Spinal cord (tissue), 10 donors: ENCODE measurements around the gene SLC25A33. TPM values are rescaled to one million over a fixed set of nuclear protein-coding genes. Genes with fewer than 3 reads are reported as not detected.
A peak's percentile ranks its signal among the peaks of the same experiment; 100 is the strongest.
"Not testable (repeated sequence)": the region's sequence is repeated elsewhere in the genome, so short reads cannot be mapped to it uniquely, and the experiment has no call there.

ENCODE experiments used
- DNase-seq, 6 donors: peaks; one replicate each; pipeline versions ENCODE4 v3.0.0 to v3.0.0-alpha.2; 2013 to 2015; ENCODE audit warnings: low spot score in 6 of 6, low read depth in 4 of 6
- H3K27ac ChIP-seq: one replicate; pipeline ENCODE4 v1.5.1; 2013; ENCODE audit warnings: low read depth, low read length, control low read depth
- H3K27me3 ChIP-seq: one replicate; pipeline ENCODE4 v1.6.1; 2013; ENCODE audit warnings: low read length; ENCODE audit not compliant: control insufficient read depth, insufficient read depth
- H3K36me3 ChIP-seq: one replicate; pipeline ENCODE4 v1.6.1; 2013; ENCODE audit warnings: low read length; ENCODE audit not compliant: control insufficient read depth, insufficient read depth
- H3K4me1 ChIP-seq: one replicate; pipeline ENCODE4 v1.6.1; 2013; ENCODE audit warnings: low read length; ENCODE audit not compliant: control insufficient read depth, insufficient read depth
- H3K4me3 ChIP-seq: one replicate; pipeline ENCODE4 v1.5.1; 2013; ENCODE audit warnings: low read depth, low read length, control low read depth
- H3K9me3 ChIP-seq: one replicate; pipeline ENCODE4 v1.6.1; 2013; ENCODE audit warnings: low read length; ENCODE audit not compliant: control insufficient read depth, insufficient read depth
- WGBS: methylation state at CpG from one replicate; pipeline ENCODE4 v1.1.5; 2013; ENCODE audit warnings: missing lambda C conversion rate; ENCODE audit not compliant: insufficient coverage; 5-methylcytosine and 5-hydroxymethylcytosine counted together
- polyA plus RNA-seq, 2 donors: library from polyadenylated mRNA; unstranded; fragments of 120-200 nt; gene quantifications; one replicate each; pipeline ENCODE4 v1.2.1, GENCODE V29; 2013; ENCODE audit not compliant: insufficient read length in 2 of 2
- total RNA-seq, 2 donors: library from RNA; depleted of rRNA in 1 of 2; stranded (reverse); fragments of 120-200 nt in 1 of 2; fragments of >200 nt in 1 of 2; gene quantifications; one replicate each; pipeline versions ENCODE4 v1.2.3 to v1.2.4, GENCODE V29; 2013 to 2014
- donor health status: healthy.

The SLC25A33 gene
- total and polyA plus RNA-seq, 4 donors, result 7.5 to 12.1 (median 8.5) TPM

DNA sequence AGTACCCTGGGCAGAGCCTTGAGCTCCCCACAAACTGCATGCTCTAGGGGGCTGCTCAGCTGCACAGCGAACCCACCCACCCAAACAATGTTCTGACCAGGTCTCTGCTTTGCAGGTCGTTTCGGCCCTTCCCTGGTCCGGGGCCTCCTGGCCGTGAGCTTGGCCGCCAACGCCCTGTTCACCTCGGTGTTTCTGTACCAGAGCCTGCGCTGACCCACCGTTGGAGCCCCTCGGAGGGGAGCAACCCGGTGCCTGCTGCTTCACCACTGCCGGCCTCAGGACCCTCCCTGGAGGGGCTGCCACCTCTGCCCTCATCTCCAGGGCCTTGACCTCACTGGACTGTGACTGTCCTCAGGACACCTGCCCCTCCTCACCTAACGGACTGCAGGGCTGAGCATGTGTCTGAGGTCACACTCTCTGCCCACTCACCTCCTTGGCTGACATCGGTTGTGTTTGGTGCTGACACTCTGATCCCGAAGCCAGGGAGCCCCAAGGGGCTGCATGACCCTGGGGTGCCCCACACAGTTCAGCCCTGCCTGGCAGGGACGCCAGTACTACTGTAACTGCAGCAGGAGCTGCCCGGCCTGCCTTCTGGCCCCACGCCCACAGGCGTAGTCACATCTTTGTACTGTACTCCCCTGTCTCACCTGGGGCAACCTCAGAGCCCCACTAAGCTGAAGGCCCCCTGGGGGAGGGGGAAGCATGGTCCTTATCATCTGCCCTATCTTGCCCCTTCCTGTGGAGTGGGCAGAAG is 73.8 kb downstream of the SLC25A33 start:
- Histone ChIP-seq H3K4me3 (no peak overlapping the region), H3K27me3 (no peaks in the 10 kb centered on the region), H3K9me3 (no peaks in the 10 kb centered on the region), H3K27ac (no peak overlapping the region), H3K4me1 (peaks cover 6% of the 10 kb centered on the region), H3K36me3 (peaks cover 73% of the 10 kb centered on the region)
- WGBS, result 91% methylated on average over 17 of the region's 20 CpGs
- DNase-seq, result no peak

DNA sequence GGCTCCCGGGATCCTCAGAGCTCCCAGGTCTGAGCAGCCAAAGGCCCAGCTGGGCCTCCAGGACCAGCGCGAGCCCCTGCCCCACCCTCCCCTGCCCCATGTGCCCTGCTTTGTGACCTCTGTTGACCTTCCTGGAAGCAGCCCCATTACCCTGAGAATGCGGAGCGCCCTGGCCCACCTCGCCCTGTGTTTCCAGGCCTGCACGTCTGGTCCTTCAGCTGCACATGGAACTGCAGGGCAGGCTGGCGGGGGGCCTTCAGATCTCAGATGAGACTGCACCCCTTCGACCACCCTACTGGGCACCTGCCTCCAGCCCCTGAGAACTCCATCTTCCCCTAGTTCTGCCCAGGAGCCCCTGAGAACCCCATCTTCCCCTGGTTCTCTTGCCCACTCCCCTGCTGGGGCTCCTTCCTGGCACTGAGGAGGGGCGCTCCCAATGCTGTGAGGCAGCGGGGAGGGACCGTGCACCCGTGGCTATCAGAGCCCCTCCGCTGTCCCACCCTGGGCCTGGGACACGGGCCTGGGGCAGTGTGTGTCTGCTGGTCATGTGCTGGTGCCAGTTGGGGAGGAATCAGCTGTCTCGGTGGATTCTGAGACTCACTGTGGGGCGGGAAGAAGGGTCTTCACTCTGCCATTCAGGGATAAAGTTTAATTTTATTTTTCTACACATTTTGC is 74.5 kb downstream of the SLC25A33 start:
- H3K27me3 ChIP-seq, result no peaks in the 10 kb centered on the region
- H3K36me3 ChIP-seq, result peaks cover 66% of the 10 kb centered on the region
- H3K4me3 ChIP-seq, result no peak overlapping the region
- H3K4me1 ChIP-seq, result peaks cover 8% of the 10 kb centered on the region
- no peak overlapping the region for H3K27ac ChIP-seq
- WGBS, result 87% methylated on average over 15 of the region's 17 CpGs
- no peak for DNase-seq
- no peaks in the 10 kb centered on the region for H3K9me3 ChIP-seq

DNA sequence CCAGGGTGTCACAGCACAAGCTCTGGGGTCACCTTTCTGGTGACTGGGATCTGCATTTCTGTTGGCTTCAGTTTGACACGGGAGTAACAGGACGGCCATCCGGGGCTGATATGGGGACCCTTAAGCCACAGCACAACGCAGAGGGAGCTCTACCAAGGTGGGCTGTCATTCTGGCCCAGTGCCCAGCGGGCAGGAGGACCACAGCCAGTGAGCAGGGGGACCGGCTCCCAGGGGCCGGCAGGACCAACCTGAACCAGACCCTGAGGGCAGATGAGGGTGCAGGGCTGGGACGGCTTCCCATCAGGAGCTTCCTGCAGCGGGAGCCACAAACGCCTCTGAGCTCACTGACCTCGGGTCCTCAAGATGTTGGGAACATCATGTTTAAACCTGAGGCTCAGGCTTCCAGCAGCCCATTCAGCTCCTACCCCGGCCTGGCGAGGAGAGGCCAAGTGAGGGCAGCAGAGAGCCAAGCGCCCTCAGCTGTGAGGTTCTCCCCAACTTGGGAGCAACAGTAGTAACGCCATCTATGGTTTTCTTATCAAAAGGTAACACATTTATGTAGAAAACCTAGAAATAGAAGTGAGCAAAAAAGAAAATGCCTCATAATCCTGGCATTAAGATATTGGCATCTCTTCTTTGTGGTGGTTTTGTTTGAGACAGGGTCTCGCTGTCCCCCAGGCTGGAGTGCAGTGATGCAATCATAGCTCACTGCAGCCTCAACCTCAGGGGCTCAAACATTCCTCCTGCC is 76.2 kb downstream of the SLC25A33 start:
- 60% methylated on average over 11 of the region's 16 CpGs for WGBS
- Histone ChIP-seq H3K4me3 (no peak overlapping the region), H3K4me1 (peaks cover 15% of the 10 kb centered on the region), H3K9me3 (no peaks in the 10 kb centered on the region), H3K36me3 (peaks cover 49% of the 10 kb centered on the region), H3K27me3 (no peaks in the 10 kb centered on the region), H3K27ac (no peak overlapping the region)
- peak in 2 of 6 donors; percentile 49 to 53 for DNase-seq

DNA sequence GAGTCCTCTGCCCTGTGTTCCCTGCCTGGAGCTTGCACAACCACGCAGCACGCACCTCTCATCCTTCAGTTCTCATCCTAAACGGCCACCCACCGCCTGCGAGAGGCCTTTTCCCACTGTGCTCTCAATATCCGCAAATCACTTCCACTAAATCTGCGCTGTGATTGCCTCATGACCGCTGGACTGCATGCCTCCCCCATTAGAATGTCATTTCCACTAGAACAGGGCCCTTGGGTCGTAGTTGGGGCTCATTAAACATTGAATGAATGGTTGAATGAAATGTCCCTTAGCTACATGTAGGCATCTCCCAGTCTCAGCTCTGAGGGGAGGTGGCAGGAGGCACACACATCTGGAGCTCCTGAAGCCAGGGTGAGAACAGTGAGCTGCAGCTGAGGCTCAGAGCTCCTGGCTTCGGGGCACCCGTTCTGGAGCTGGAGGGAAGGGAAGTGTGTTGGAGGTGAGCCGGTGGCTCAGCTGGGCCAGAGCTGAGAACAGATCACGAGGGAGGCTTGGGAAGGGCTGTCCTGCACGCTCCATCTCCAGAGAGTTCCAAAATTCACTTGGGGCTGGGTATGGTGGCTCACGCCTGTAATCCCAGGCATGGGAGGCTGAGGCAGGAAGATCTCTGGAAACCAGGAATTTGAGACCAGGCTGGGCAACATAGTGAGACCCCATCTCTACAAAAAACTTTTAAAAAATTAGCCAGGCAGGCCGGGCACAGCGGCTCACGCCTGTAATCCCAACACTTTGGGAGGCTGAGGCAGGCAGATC is 79.8 kb downstream of the SLC25A33 start:
- Histone ChIP-seq H3K36me3 (peaks cover 13% of the 10 kb centered on the region), H3K27ac (no peak overlapping the region), H3K4me1 (peaks cover 15% of the 10 kb centered on the region), H3K9me3 (no peaks in the 10 kb centered on the region), H3K27me3 (no peaks in the 10 kb centered on the region), H3K4me3 (no peak overlapping the region)
- WGBS, result 58% methylated on average over 11 of the region's 18 CpGs
- DNase-seq, result peak in 1 of 6 donors; percentile 87

DNA sequence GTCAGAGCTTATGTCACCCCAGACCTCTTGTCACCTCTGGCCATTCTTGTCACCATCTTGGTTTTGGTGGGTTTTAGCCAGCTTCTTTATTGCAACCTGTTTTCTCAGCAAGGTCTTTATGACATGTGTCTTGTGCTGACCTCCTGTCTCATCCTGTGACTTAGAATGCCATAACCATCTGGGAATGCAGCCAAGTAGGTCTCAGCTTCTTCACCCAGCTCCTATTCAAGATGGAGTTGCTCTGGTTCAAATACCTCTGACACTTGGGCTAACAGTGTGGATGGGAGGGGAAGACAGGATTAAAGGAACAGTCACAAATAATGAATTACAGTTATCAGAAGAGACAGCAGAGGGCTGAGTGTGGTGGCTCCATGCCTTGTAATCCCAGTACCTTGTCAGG is 81.8 kb downstream of the SLC25A33 start:
- Histone ChIP-seq H3K9me3 (no peaks in the 10 kb centered on the region), H3K4me3 (no peak overlapping the region), H3K27ac (no peak overlapping the region), H3K4me1 (peaks cover 9% of the 10 kb centered on the region), H3K27me3 (no peaks in the 10 kb centered on the region), H3K36me3 (no peaks in the 10 kb centered on the region)
- DNase-seq, result no peak

DNA sequence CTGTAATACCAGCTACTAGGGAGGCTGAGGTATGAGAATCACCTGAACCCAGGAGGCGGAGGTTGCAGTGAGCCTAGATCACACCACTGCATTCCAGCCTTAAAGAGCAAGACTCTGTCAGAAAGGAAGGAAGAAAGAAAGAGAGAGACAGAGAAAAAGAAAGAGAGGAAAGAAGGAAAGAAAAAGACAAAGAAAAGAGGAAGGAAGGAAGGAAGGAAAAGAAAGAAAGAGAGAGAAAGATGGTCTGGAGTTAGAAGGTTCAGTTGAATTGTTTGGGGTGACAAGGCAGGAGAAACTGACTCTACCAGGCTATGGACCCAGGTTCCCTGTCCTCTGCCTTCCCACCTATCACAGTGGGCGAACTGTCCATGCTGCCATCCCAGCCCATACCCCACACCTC is 84.8 kb downstream of the SLC25A33 start:
- Histone ChIP-seq H3K4me3 (no peak overlapping the region), H3K4me1 (peaks cover 16% of the 10 kb centered on the region), H3K36me3 (no peaks in the 10 kb centered on the region), H3K9me3 (no peaks in the 10 kb centered on the region), H3K27me3 (no peaks in the 10 kb centered on the region), H3K27ac (no peak overlapping the region)
- 100% methylated on average over 1 of the region's 2 CpGs for WGBS
- no peak for DNase-seq

DNA sequence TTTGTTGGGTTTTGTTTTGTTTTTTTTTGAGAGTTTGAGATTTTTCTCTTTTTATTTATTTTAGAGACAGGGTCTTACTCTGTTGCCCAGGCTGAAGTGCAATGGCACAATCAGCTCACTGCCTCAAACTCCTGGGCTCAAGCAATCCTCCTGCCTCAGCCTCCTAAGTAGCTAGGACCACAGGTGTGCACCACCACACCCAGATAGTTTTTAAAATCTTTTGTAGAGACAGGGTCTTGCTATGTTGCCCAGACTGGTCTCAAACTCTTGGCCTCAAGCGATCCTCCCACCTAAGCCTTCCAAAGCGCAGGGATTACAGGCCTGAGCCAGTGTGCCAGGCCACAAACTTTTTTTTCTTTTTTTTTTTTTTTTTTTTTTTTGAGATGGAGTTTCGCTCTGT is 85.8 kb downstream of the SLC25A33 start:
- 100% methylated on average over 1 of the region's 3 CpGs for WGBS
- H3K27ac ChIP-seq, H3K4me3 ChIP-seq: not testable (repeated sequence)

DNA sequence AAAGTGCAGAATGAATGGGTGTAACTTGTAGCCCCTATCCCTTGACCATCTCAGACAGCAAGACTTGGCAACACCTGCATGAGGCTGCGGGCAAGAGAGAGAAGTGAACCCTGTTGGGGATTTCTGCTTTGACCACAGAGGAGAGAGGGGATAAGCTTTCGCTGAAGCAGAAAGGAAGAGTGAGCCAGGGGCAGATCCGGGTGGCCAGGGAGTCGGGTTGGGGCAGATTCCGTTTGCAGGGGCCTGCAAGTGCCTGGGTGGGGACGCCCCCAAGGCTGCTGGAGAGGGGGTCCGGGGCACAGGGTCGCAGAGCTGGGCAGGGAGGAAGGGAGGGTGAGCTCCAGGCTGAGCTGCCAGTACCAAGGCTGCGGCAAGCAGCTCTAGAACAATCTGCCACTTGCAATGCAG is 86.9 kb downstream of the SLC25A33 start:
- no peaks in the 10 kb centered on the region for H3K36me3 ChIP-seq
- no peak for DNase-seq
- no peaks in the 10 kb centered on the region for H3K9me3 ChIP-seq
- H3K27ac ChIP-seq, result no peak overlapping the region
- H3K4me3 ChIP-seq, result no peak overlapping the region
- peaks cover 13% of the 10 kb centered on the region for H3K4me1 ChIP-seq
- 83% methylated on average over 8 of the region's 9 CpGs for WGBS
- no peaks in the 10 kb centered on the region for H3K27me3 ChIP-seq

More for the DNA sequence above, 85.8 kb downstream of the SLC25A33 start:
- H3K9me3 ChIP-seq, H3K27me3 ChIP-seq, DNase-seq, H3K36me3 ChIP-seq: not testable (repeated sequence)
- H3K4me1 ChIP-seq, result peaks cover 13% of the 10 kb centered on the region
